Gastroesophageal sphincter (tissue), 3 donors: Measurements from ENCODE around the gene RAB5B.

Experiments
- CTCF ChIP-seq, 4 experiments: fragments of 200-600 bp in 2 of 4; fragments of 450-650 bp in 2 of 4; sonication (generic) in 1 of 4; IDR thresholded peaks; one replicate each; pipeline ENCODE4 v1.5.1; 2017 to 2019; ENCODE audit warnings: antibody characterized with exemption in 4 of 4, mild to moderate bottlenecking in 2 of 4, moderate library complexity in 2 of 4
- POLR2A ChIP-seq, 2 donors: fragments of 450-650 bp; IDR thresholded peaks; one replicate each; pipeline ENCODE4 v1.6.1; 2017; ENCODE audit warnings: antibody characterized with exemption in 2 of 2, mild to moderate bottlenecking in 2 of 2, moderate library complexity in 1 of 2
- POLR2AphosphoS5 ChIP-seq: sonication (generic); formaldehyde crosslinking; IDR thresholded peaks from one replicate; pipeline ENCODE4 v1.6.1; 2017; ENCODE audit warnings: antibody characterized with exemption

DNA sequence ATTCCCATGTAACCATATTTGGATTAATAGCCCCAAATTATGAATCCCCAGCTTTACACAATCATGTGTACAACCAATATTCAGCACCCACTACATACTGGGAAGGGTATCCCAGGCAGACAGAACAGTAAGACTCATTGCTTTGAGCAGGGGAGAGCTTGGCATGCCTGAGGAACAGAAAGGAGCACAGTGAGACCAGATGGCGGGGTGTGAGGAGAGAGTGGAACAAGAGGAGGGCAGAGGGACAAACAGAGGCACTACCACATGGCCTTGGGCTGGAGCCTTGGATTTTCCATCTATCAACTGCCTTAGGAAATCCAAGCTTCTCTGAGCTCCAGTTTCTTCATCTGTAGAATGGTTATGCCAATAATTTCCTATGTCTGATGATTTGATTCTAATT, 39.1 kb upstream of the RAB5B start:
- no peak for TF ChIP-seq POLR2AphosphoS5
- TF ChIP-seq CTCF (IDR thresholded peaks at IDR 0.05), result no peak
- TF ChIP-seq POLR2A (IDR thresholded peaks at IDR 0.05), result no peak
